Liver (tissue), 4 donors: ENCODE results near the gene CT45A7. TPM values are rescaled to one million over a fixed set of nuclear protein-coding genes. Genes with fewer than 3 reads are reported as not detected.

Experiments
- polyA plus RNA-seq, 2 donors: library from polyadenylated mRNA; stranded (reverse) in 1 of 2; unstranded in 1 of 2; fragments of 200-250 nt in 1 of 2; fragments of >200 nt in 1 of 2; fragmentation: Nextera tagmentation in 1 of 2; extraction: Ambion mirVana in 1 of 2; gene quantifications; one replicate each; pipeline versions ENCODE4 v1.2.1 to v1.2.3, GENCODE V29; 2013 to 2015
- total RNA-seq, 2 donors: library from RNA; depleted of rRNA; stranded (reverse); fragments of >200 nt; gene quantifications; one replicate each; pipeline ENCODE4 v1.2.3, GENCODE V29; 2014
- donor health status: healthy.
- donor health status: healthy.
- donor health status: healthy.

CT45A7 gene
- total and polyA plus RNA-seq, 4 donors: not detected

Other genes starting within 250 kb of the CT45A7 start
- not detected for gene CT45A1, start 123.6 kb downstream of the CT45A7 start, total RNA-seq
- not detected for gene CT45A1, start 123.6 kb downstream of the CT45A7 start, polyA plus RNA-seq
- gene CT45A3, start 69.1 kb downstream of the CT45A7 start, total RNA-seq: not detected
- gene CT45A3, start 69.1 kb downstream of the CT45A7 start, polyA plus RNA-seq: not detected
- gene CT45A5, start 51.8 kb downstream of the CT45A7 start, total RNA-seq: not detected
- gene CT45A5, start 51.8 kb downstream of the CT45A7 start, polyA plus RNA-seq: not detected
- gene CT45A6, start 34.5 kb downstream of the CT45A7 start, total RNA-seq: not detected
- not detected for gene CT45A6, start 34.5 kb downstream of the CT45A7 start, polyA plus RNA-seq
- not detected for gene CT45A2, start 17.3 kb downstream of the CT45A7 start, total RNA-seq
- gene CT45A2, start 17.3 kb downstream of the CT45A7 start, polyA plus RNA-seq: not detected
- gene CT45A8, start 17.3 kb upstream of the CT45A7 start, total RNA-seq: not detected
- not detected for gene CT45A8, start 17.3 kb upstream of the CT45A7 start, polyA plus RNA-seq
- gene CT45A9, start 34.5 kb upstream of the CT45A7 start, total RNA-seq: not detected
- gene CT45A9, start 34.5 kb upstream of the CT45A7 start, polyA plus RNA-seq: not detected
- gene CT45A10, start 56.2 kb upstream of the CT45A7 start, total RNA-seq: not detected
- not detected for gene CT45A10, start 56.2 kb upstream of the CT45A7 start, polyA plus RNA-seq
- under 1 TPM in 1 of 2 donors, not detected in 1; 0.05 TPM for gene SAGE1, start 56.4 kb upstream of the CT45A7 start, total RNA-seq
- not detected for gene SAGE1, start 56.4 kb upstream of the CT45A7 start, polyA plus RNA-seq
- gene MMGT1, start 136.7 kb upstream of the CT45A7 start, total RNA-seq: 1 to 10 TPM; 3.7 to 4.2 TPM
- gene MMGT1, start 136.7 kb upstream of the CT45A7 start, polyA plus RNA-seq: 1 to 10 TPM; 3.4 TPM
- gene SLC9A6, start 148.2 kb upstream of the CT45A7 start, total RNA-seq: 1 to 10 TPM; 8.1 to 8.8 TPM
- gene SLC9A6, start 148.2 kb upstream of the CT45A7 start, polyA plus RNA-seq: 1 to 10 TPM; 2.1 to 3.2 TPM